Measurements from ENCODE around the gene HERPUD2.
A peak's percentile ranks its signal among the peaks of the same experiment; 100 is the strongest.

The HERPUD2 gene

GRCh38 chr7:35694784-35695472, at the start of gene HERPUD2:
Gene HERPUD2, minus strand, starts transcription at chr7:35695135. Its CDS starts 805 bp downstream, at chr7:35694330.
- Histone ChIP-seq H3K27me3 (ENCODE audit: insufficient read depth, low read length) (no peaks in the 10 kb centered on the region), H3K9me3 (ENCODE audit: low read length) (no peaks in the 10 kb centered on the region), H2AFZ (ENCODE audit: low read depth, low read length) (peak within 1 kb of the TSS; percentile 93), H3K4me1 (ENCODE audit: insufficient read depth, low read length) (peaks cover 34% of the 10 kb centered on the region), H3K4me3 (ENCODE audit: low read length) (peak within 1 kb of the TSS; percentile 89), H3K36me3 (ENCODE audit: insufficient read depth, low read length) (peaks cover 23% of the 10 kb centered on the region)

- H2AFZ ChIP-seq (ENCODE audit: low read depth, low read length) = no peak overlapping the region
- H3K9me3 ChIP-seq (ENCODE audit: low read length) = no peaks in the 10 kb centered on the region
- H3K36me3 ChIP-seq (ENCODE audit: insufficient read depth, low read length) = no peaks in the 10 kb centered on the region
- no peaks in the 10 kb centered on the region for H3K27me3 ChIP-seq (ENCODE audit: insufficient read depth, low read length)
- no peaks in the 10 kb centered on the region for H3K4me1 ChIP-seq (ENCODE audit: insufficient read depth, low read length)
- no peak overlapping the region for H3K4me3 ChIP-seq (ENCODE audit: low read length)
Measured at GRCh38 chr7:35738889-35739288, 44.0 kb upstream of the HERPUD2 start.

GRCh38 chr7:35736725-35737124, 41.8 kb upstream of the HERPUD2 start:
- no peaks in the 10 kb centered on the region for H3K9me3 ChIP-seq (ENCODE audit: low read length)
- H3K4me1 ChIP-seq (ENCODE audit: insufficient read depth, low read length) = no peaks in the 10 kb centered on the region
- no peaks in the 10 kb centered on the region for H3K27me3 ChIP-seq (ENCODE audit: insufficient read depth, low read length)
- no peak overlapping the region for H2AFZ ChIP-seq (ENCODE audit: low read depth, low read length)
- no peak overlapping the region for H3K4me3 ChIP-seq (ENCODE audit: low read length)
- H3K36me3 ChIP-seq (ENCODE audit: insufficient read depth, low read length) = no peaks in the 10 kb centered on the region

GRCh38 chr7:35735396-35735795, 40.5 kb upstream of the HERPUD2 start:
- no peaks in the 10 kb centered on the region for H3K9me3 ChIP-seq (ENCODE audit: low read length)
- H3K36me3 ChIP-seq (ENCODE audit: insufficient read depth, low read length) = no peaks in the 10 kb centered on the region
- no peaks in the 10 kb centered on the region for H3K27me3 ChIP-seq (ENCODE audit: insufficient read depth, low read length)
- no peak overlapping the region for H3K4me3 ChIP-seq (ENCODE audit: low read length)
- no peak overlapping the region for H2AFZ ChIP-seq (ENCODE audit: low read depth, low read length)
- no peaks in the 10 kb centered on the region for H3K4me1 ChIP-seq (ENCODE audit: insufficient read depth, low read length)

- Histone ChIP-seq H3K9me3 (ENCODE audit: low read length) (no peaks in the 10 kb centered on the region), H3K27me3 (ENCODE audit: insufficient read depth, low read length) (no peaks in the 10 kb centered on the region), H3K4me1 (ENCODE audit: insufficient read depth, low read length) (no peaks in the 10 kb centered on the region), H3K4me3 (ENCODE audit: low read length) (no peak overlapping the region), H3K36me3 (ENCODE audit: insufficient read depth, low read length) (no peaks in the 10 kb centered on the region), H2AFZ (ENCODE audit: low read depth, low read length) (no peak overlapping the region)
Measured at GRCh38 chr7:35734001-35734483, 39.1 kb upstream of the HERPUD2 start.

GRCh38 chr7:35731349-35731748, 36.4 kb upstream of the HERPUD2 start:
- no peaks in the 10 kb centered on the region for H3K9me3 ChIP-seq (ENCODE audit: low read length)
- no peaks in the 10 kb centered on the region for H3K36me3 ChIP-seq (ENCODE audit: insufficient read depth, low read length)
- no peak overlapping the region for H3K4me3 ChIP-seq (ENCODE audit: low read length)
- H2AFZ ChIP-seq (ENCODE audit: low read depth, low read length) = no peak overlapping the region
- H3K4me1 ChIP-seq (ENCODE audit: insufficient read depth, low read length) = no peaks in the 10 kb centered on the region
- H3K27me3 ChIP-seq (ENCODE audit: insufficient read depth, low read length) = no peaks in the 10 kb centered on the region

- H3K36me3 ChIP-seq (ENCODE audit: insufficient read depth, low read length) = no peaks in the 10 kb centered on the region
- no peaks in the 10 kb centered on the region for H3K27me3 ChIP-seq (ENCODE audit: insufficient read depth, low read length)
- H2AFZ ChIP-seq (ENCODE audit: low read depth, low read length) = no peak overlapping the region
- H3K9me3 ChIP-seq (ENCODE audit: low read length) = peaks cover 3% of the 10 kb centered on the region
- no peak overlapping the region for H3K4me3 ChIP-seq (ENCODE audit: low read length)
- no peaks in the 10 kb centered on the region for H3K4me1 ChIP-seq (ENCODE audit: insufficient read depth, low read length)
Measured at GRCh38 chr7:35729061-35729783, 34.3 kb upstream of the HERPUD2 start.

- Histone ChIP-seq H3K27me3 (ENCODE audit: insufficient read depth, low read length) (no peaks in the 10 kb centered on the region), H3K36me3 (ENCODE audit: insufficient read depth, low read length) (no peaks in the 10 kb centered on the region), H2AFZ (ENCODE audit: low read depth, low read length) (no peak overlapping the region), H3K4me3 (ENCODE audit: low read length) (no peak overlapping the region), H3K9me3 (ENCODE audit: low read length) (peaks cover 3% of the 10 kb centered on the region), H3K4me1 (ENCODE audit: insufficient read depth, low read length) (no peaks in the 10 kb centered on the region)
Measured at GRCh38 chr7:35728412-35729060, 33.6 kb upstream of the HERPUD2 start.

GRCh38 chr7:35727571-35727970, 32.6 kb upstream of the HERPUD2 start:
- Histone ChIP-seq H3K36me3 (ENCODE audit: insufficient read depth, low read length) (no peaks in the 10 kb centered on the region), H2AFZ (ENCODE audit: low read depth, low read length) (no peak overlapping the region), H3K27me3 (ENCODE audit: insufficient read depth, low read length) (no peaks in the 10 kb centered on the region), H3K9me3 (ENCODE audit: low read length) (peaks cover 3% of the 10 kb centered on the region), H3K4me3 (ENCODE audit: low read length) (no peak overlapping the region), H3K4me1 (ENCODE audit: insufficient read depth, low read length) (no peaks in the 10 kb centered on the region)

GRCh38 chr7:35726654-35727053, 31.7 kb upstream of the HERPUD2 start:
- no peaks in the 10 kb centered on the region for H3K27me3 ChIP-seq (ENCODE audit: insufficient read depth, low read length)
- peaks cover 3% of the 10 kb centered on the region for H3K9me3 ChIP-seq (ENCODE audit: low read length)
- H2AFZ ChIP-seq (ENCODE audit: low read depth, low read length) = no peak overlapping the region
- no peak overlapping the region for H3K4me3 ChIP-seq (ENCODE audit: low read length)
- no peaks in the 10 kb centered on the region for H3K36me3 ChIP-seq (ENCODE audit: insufficient read depth, low read length)
- H3K4me1 ChIP-seq (ENCODE audit: insufficient read depth, low read length) = no peaks in the 10 kb centered on the region

- Histone ChIP-seq H3K4me1 (ENCODE audit: insufficient read depth, low read length) (no peaks in the 10 kb centered on the region), H3K9me3 (ENCODE audit: low read length) (peaks cover 3% of the 10 kb centered on the region), H3K36me3 (ENCODE audit: insufficient read depth, low read length) (no peaks in the 10 kb centered on the region), H3K27me3 (ENCODE audit: insufficient read depth, low read length) (no peaks in the 10 kb centered on the region), H3K4me3 (ENCODE audit: low read length) (no peak overlapping the region), H2AFZ (ENCODE audit: low read depth, low read length) (no peak overlapping the region)
Measured at GRCh38 chr7:35725280-35725680, 30.3 kb upstream of the HERPUD2 start.

- H3K36me3 ChIP-seq (ENCODE audit: insufficient read depth, low read length) = no peaks in the 10 kb centered on the region
- no peak overlapping the region for H3K4me3 ChIP-seq (ENCODE audit: low read length)
- no peak overlapping the region for H2AFZ ChIP-seq (ENCODE audit: low read depth, low read length)
- H3K4me1 ChIP-seq (ENCODE audit: insufficient read depth, low read length) = no peaks in the 10 kb centered on the region
- H3K27me3 ChIP-seq (ENCODE audit: insufficient read depth, low read length) = no peaks in the 10 kb centered on the region
- peaks cover 3% of the 10 kb centered on the region for H3K9me3 ChIP-seq (ENCODE audit: low read length)
Measured at GRCh38 chr7:35723011-35723410, 28.1 kb upstream of the HERPUD2 start.
